ENCODE data around the gene ASCL5.

GRCh38 chr1:201072149-201072548, 54.8 kb downstream of the ASCL5 start:
- TF ChIP-seq CTCF (IDR thresholded peaks at IDR 0.05; ENCODE audit: low read depth, low read length, poor library complexity, severe bottlenecking) = no peak
- TF ChIP-seq EZH2phosphoT487 (IDR thresholded peaks at IDR 0.05; ENCODE audit: borderline replicate concordance, low read length) = no peak
